HG03521 (cell line): Measurements from ENCODE around the gene TNFAIP2.

Experiments used
- ATAC-seq: cut with Tn5 transposase; IDR thresholded peaks from one replicate; pipeline ENCODE4 v1.9.1; 2021; ENCODE audit warnings: mild to moderate bottlenecking, moderate library complexity; ENCODE audit not compliant: unreplicated experiment

The TNFAIP2 gene

DNA sequence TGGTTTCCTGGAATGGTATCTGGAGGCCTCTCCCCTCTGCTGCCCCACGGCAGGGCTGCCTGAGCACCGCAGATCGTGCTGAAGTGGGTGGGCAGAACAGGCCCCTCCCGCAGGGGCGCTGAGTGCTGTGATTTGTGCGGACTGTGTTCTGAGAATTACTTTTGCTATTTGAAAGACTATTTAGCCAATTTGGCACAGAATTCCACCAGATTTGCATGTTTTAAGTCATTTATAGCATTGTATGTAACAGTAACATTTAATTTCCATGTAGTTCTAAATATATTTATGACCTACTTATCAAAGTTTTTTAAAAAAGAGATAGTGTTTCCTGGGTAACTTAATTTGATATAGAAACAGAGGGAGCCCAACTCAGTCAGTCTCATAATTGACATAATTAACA is 55.3 kb downstream of the TNFAIP2 start:
- no peak for ATAC-seq

DNA sequence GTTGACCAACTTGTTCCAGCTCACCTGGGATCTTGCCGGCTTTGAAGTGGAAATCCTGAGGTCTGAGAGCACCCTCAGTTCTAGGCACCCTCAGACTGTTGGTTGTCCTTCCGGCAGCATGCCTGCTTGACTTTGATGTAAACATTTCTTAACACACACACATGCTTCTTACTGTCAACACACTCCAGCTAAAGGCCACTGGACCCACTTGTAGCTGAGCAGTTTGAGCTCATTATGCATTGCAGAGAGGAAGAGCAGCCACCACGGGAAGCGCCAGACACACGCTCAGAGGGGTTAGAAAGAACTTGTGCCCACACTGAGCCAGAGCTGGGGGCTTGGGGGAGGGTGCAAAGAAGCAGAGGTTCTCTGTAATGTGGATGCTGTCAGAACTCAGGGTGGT is 55.8 kb downstream of the TNFAIP2 start:
- ATAC-seq: no peak

- ATAC-seq: no peak
Observed at GRCh38 chr14:103180331-103180730, 57.1 kb downstream of the TNFAIP2 start.

GRCh38 chr14:103184046-103184445 is 60.8 kb downstream of the TNFAIP2 start:
- ATAC-seq: no peak

DNA sequence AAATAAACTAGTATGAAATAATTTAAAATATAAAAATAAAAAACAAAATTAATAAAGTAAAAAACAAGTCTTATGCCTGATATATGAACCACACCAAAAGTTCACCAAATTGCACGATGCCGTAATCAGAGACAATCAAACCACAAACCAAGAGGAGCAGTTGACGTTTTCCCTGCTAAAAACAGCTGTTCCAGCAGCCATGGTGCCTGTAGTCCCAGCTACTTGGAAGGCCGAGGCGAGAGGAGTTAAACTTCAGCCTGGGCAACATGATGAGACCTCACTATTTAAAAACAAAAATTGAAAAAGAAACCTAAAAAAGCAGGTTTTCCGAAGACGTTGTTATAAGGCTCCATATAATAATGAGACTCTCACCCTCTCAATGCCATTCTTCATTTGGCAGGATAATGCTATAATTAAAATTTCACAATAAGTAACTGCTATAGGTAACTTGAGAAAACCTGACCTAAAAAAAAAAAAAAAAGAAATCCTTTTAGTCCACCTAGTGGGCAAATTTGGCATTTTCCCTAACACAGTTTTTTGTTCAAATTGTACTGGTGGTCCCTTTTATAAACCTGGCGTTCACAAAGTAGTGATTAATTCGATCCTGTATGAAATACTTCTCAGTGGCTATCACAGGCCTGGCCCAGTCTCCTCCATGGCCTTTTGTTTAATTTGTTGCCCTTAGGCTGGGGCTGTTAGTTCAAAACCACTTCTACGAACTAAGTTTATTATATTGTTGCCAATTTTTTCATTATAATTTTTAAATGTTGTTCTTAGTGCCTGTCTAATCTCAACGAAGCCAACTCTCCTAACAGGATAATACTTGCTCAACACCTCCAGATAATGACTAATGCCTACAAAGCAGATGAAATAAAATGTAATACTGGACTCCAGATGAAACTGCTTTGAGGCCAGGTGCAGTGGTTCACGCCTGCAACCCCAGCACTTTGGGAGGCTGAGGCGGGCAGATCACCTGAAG is 62.1 kb downstream of the TNFAIP2 start:
- no peak for ATAC-seq

- no peak for ATAC-seq
Observed at GRCh38 chr14:103186241-103186822, 63.1 kb downstream of the TNFAIP2 start.
